ENCODE data around the gene CSNK1D. TPM values are rescaled to one million over a fixed set of nuclear protein-coding genes. Genes with fewer than 3 reads are reported as not detected.
A peak's percentile ranks its signal among the peaks of the same experiment; 100 is the strongest.

The CSNK1D gene
- total RNA-seq, 1 experiment from 2014 or later: 137 TPM

DNA sequence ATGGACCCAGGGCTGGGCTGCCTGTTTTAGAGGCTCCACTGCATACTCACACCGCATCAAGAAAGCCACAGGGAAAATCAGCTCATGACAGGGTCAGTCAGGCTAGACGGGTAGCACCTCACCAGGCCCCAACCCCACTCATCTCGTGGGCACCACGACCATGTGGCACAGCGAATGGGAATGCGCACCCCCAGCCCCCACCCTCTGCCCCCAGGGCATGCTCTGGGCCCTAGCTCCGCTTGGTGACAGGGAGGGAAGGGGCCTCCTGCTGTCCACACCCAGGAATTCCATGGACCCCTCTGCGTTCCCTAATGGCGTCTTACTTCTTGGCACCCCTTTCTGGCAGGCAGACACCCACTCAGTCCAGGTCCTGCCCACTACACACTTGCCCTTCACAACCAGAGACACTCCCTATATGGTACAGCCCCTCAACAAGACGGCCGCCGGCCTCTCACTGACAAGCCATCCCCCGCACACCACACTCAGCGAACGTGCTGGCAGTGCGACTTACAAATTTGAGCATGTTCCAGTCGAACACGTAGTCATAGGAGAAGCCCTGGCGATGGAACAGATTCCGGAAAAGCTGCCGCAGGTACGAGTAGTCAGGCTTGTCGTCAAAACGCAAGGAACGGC is 22.5 kb downstream of the CSNK1D start:
- no peak overlapping the region for H2BK12ac ChIP-seq (ENCODE audit: insufficient read length, low read depth, low read length)
- no peak overlapping the region for H2BK20ac ChIP-seq (ENCODE audit: low read depth, low read length, poor library complexity, severe bottlenecking)
- no peak overlapping the region for H2BK120ac ChIP-seq (ENCODE audit: low read depth, low read length, poor library complexity, severe bottlenecking)
- Mint-ChIP-seq H3K9me3 (no peaks in the 10 kb centered on the region; a peak in 1 of 5 replicates), H3K4me1 (no peaks in the 10 kb centered on the region), H3K4me3 (no peak overlapping the region; a peak in 1 of 5 replicates), H3K27me3 (ENCODE audit: low read depth) (no peaks in the 10 kb centered on the region), H3K27ac (peak overlapping the region; percentile 70 to 93 (median 73); a peak in 3 of 7 replicates), H3K36me3 (ENCODE audit: insufficient read depth in 1 of 3, low read depth in 3 of 3) (peaks cover 49 to 83% (median 78%) of the 10 kb centered on the region in 3 experiments; a peak in 6 of 7 replicates)
- no CpG with 5 or more reads among the region's 25 CpGs for WGBS (ENCODE audit: extremely low coverage, insufficient read length, low lambda C conversion rate)
- no peak overlapping the region for H2AK5ac ChIP-seq (ENCODE audit: insufficient read length, low read length)
- peaks cover 2% of the 10 kb centered on the region; the same call in 1 of the 2 replicates for H3K27me3 ChIP-seq (ENCODE audit: insufficient read depth, low read length)
- no peak for DNase-seq
- no peak overlapping the region for H3K4me2 ChIP-seq (ENCODE audit: insufficient read depth, insufficient read length, low read length)
- H4K20me1 ChIP-seq (ENCODE audit: control insufficient read depth, insufficient read depth, insufficient read length): no peaks in the 10 kb centered on the region
- peaks cover 18% of the 10 kb centered on the region for H3K79me1 ChIP-seq (ENCODE audit: insufficient read depth, low read depth, low read length, poor library complexity, severe bottlenecking)
- no peak overlapping the region for H3K14ac ChIP-seq (ENCODE audit: insufficient read depth, low read length)
- H4K5ac ChIP-seq (ENCODE audit: insufficient read length, low read depth, low read length): no peak overlapping the region
- H3K23me2 ChIP-seq (ENCODE audit: insufficient read length, low read depth, low read length, poor library complexity, severe bottlenecking): no peaks in the 10 kb centered on the region
- TF ChIP-seq, protein P1, sequence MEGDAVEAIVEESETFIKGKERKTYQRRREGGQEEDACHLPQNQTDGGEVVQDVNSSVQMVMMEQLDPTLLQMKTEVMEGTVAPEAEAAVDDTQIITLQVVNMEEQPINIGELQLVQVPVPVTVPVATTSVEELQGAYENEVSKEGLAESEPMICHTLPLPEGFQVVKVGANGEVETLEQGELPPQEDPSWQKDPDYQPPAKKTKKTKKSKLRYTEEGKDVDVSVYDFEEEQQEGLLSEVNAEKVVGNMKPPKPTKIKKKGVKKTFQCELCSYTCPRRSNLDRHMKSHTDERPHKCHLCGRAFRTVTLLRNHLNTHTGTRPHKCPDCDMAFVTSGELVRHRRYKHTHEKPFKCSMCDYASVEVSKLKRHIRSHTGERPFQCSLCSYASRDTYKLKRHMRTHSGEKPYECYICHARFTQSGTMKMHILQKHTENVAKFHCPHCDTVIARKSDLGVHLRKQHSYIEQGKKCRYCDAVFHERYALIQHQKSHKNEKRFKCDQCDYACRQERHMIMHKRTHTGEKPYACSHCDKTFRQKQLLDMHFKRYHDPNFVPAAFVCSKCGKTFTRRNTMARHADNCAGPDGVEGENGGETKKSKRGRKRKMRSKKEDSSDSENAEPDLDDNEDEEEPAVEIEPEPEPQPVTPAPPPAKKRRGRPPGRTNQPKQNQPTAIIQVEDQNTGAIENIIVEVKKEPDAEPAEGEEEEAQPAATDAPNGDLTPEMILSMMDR (conservative IDR thresholded peaks at IDR 0.05): no peak
- no peak overlapping the region for H4K8ac ChIP-seq (replicated peaks; ENCODE audit: insufficient read length, low read depth, low read length)
- H3K4ac ChIP-seq (ENCODE audit: low read depth, low read length): no peak overlapping the region
- no peak overlapping the region for H3T11ph ChIP-seq (ENCODE audit: low read length)
- H3K18ac ChIP-seq (ENCODE audit: insufficient read length, low read depth, low read length): no peak overlapping the region
- no peak overlapping the region for H2AFZ ChIP-seq (ENCODE audit: low read length)
- H3K27ac ChIP-seq (ENCODE audit: insufficient read length, low read depth, low read length): no peak overlapping the region
- H3K79me2 ChIP-seq (ENCODE audit: insufficient read depth, low read length): peaks cover 4% of the 10 kb centered on the region; the same call in 1 of the 2 replicates
- H2BK15ac ChIP-seq (ENCODE audit: low read depth, low read length): no peak overlapping the region
- no peaks in the 10 kb centered on the region for H3K4me1 ChIP-seq (ENCODE audit: insufficient read depth, low read length)
- H4K91ac ChIP-seq (ENCODE audit: insufficient read length, low read depth, low read length): no peak overlapping the region
- H2BK5ac ChIP-seq (ENCODE audit: insufficient read length, low read length): no peak overlapping the region
- no peak overlapping the region for H3K23ac ChIP-seq (ENCODE audit: insufficient read length, low read depth, low read length)
- H3K9me3 ChIP-seq (ENCODE audit: control insufficient read depth, low read depth, low read length): no peaks in the 10 kb centered on the region
- H3K56ac ChIP-seq (ENCODE audit: insufficient read length, low read depth, low read length): no peak overlapping the region
- H3K9ac ChIP-seq (ENCODE audit: extremely low read depth, insufficient read length, low read length): no peak overlapping the region

Data from H9 (cell line).